Middle frontal gyrus (tissue), 1 donor: ENCODE data around the gene UGT1A8.
"Not testable (repeated sequence)": the region's sequence is repeated elsewhere in the genome, so short reads cannot be mapped to it uniquely, and the experiment has no call there.

Experiments used
- DNase-seq: peaks from one replicate; pipeline ENCODE4 v3.0.0-alpha.2; 2015; ENCODE audit warnings: low spot score; ENCODE audit errors: extremely low spot score

UGT1A8 gene

DNA sequence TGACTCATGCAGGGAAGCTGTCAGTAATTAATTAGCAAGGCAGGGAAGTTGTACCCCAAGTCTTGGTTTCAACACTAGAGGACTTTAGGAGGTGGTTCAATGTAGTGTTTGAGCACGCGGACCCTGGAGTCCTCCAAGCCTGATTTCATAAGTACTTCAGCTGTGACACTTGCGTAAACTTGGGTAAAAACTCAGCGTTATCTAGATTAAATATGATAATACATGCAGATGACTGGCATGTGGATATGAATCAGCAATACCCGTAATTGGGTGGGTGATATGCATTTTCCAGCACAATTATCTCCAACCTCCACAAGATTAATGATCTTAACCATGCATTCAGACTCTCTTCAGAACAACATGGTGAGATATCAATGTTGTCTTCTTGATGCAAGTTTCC, 69.5 kb downstream of the UGT1A8 start:
- DNase-seq, result no peak

DNA sequence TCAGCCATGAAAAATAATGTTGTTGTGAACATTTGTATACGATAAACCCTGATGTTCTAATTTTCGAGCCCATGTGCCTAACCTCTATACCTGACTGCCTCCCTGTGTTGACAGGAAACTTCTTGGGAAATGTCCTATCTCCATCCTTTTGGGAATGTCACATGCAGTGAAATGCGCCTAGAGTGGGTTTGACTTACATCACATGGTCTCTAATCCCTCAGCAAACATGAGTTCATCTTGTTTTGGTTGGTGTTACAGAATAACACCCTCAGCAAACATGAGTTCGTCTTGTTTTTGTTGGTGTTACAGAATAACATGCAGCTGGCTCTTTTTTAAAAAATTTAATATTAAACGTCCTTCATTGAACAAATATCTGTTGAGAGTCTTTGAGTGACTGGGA, 70.9 kb downstream of the UGT1A8 start:
- DNase-seq, result no peak

DNA sequence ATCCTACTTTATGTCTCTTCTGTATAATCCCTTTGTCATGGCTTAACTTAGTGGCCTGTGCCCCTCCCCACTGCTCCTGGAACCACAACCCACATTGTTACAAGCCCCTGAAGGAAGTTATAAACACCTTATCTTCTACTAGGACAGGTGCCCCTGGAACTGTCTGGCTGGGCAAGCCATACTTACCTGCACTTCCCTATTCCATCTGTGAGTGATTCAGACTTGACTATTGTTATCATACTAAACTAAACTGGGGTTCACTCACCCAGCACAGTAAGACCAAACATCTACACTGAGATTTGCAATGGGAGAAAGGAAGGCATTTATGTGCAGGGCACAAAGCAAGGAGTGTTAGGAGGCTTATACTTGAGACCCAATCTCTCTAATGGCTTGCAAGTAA, 71.6 kb downstream of the UGT1A8 start:
- no peak for DNase-seq

DNA sequence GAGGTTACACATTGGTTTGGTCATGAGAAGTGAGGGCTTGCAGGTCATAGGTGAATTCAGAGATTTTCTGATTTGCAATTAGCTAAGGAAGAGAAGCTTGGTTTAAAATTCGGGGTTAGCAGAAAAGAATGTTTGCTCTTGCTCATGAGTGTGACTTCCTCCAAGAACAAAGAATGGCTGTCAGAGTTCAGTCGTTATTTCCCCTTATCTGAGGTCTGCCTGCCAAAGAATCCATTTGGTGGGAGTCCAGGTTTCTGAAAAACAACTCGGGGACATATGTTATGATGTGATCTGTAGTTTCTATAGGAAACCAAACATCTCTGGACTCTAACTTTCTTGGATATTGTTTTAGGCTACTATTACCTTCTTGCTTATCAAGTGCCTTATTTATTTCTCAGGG, 72.1 kb downstream of the UGT1A8 start:
- no peak for DNase-seq

DNA sequence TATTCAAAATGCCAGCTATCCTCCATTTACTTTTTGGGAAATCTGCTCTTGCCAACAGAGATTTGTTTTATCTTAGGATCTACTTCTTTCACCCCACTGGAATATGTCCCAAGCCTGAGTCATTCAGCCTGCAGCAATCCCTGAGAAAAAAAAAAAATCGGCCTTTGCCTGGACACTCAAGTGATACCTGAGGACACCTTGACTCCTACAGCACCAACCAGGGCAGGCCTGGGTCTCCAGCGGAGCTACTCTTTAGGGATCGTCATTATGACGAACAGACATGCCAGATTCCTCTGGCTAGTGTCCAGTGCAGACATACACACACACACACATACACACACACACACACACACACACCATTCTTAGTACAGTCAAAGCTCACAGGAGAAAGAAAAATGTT, 73.0 kb downstream of the UGT1A8 start:
- no peak for DNase-seq

DNA sequence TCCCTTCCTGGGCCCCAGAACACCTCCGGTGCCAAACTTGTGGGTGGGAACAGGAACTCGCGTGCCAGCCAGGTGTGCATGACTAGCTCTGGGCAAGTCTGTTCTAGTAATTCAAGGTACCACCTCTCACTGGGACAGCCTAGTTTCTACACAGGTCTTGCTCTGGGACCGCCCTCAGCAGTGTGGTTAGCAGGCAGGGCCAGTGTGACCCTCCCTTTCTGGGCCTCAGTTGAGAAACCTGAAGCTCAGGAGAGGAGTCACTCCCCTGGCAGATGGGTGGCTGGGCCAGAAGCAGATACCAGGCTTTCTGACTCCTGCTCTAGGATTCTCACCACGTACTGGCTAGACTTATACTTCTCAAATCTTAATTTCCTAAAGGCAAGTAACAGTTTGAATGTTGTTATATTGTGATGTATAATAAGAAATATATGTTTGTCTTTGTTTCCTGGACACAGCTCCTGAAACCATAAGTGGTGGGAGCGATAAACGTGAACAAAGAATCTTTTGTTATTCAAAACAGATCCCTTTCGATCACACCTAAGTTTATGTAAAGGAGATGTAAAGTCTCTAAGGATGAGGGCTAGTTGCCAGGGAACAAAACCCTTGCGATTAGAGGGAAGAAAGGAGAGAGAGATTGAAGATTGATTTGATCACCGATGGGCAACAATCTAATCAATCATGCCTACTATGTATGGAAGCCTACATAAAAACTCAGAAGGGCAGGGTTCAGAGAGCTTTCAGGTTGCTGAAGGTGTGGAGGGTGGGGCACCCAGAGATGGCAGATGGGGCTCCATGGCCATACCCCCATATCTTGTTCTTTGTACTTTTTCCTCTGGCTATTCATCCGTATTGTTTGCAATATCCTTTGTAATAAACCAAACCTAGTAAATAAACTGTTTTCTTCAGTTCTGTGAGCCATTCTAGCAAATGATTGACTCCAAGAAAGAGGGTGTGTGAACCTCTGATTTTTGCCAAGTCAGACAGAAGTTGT, 74.3 kb downstream of the UGT1A8 start:
- DNase-seq, result no peak

DNA sequence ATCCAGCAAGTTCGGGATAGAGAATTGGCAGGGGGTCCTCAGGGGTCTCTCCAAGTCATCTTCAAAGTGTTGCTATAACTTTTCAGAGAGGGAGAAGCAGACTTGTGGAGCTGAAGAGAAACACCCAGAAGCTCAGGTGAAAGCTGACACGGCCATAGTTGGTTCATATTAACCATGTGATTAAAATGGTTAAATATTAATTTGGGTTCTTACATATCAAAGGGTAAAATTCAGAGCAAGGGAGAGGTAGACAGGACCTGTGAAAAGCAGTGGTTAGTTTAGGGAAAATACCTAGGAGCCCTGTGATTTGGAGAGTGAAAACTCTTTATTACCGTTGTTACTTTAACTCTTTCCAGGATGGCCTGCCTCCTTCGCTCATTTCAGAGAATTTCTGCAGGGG, 75.2 kb downstream of the UGT1A8 start, which contains the start of gene UGT1A6:
Gene UGT1A6, plus strand, starts transcription at position 243 of the 400 bp plus-strand sequence. Its CDS starts 115 bp downstream, at position 358.
- DNase-seq, result no peak

DNA sequence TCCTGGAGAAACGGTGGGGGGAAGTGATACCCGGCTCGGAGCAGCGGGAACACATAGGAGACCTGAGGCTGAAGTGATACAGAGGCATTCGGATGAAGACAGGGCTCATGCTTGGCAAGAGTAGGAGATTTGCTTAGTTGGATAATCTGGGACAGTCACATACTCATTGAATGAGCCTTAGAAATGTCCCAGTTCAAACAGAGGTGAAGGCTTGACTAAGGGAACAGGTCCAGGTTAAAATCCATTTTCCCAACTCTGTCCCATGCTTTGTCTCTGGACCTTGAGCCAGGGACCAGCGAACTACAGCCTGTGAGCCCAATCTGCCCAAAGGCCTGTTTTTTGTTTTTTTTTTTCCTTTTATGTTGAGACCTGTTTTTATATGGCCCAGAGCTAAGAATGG, 76.5 kb downstream of the UGT1A8 start:
- DNase-seq, result no peak

DNA sequence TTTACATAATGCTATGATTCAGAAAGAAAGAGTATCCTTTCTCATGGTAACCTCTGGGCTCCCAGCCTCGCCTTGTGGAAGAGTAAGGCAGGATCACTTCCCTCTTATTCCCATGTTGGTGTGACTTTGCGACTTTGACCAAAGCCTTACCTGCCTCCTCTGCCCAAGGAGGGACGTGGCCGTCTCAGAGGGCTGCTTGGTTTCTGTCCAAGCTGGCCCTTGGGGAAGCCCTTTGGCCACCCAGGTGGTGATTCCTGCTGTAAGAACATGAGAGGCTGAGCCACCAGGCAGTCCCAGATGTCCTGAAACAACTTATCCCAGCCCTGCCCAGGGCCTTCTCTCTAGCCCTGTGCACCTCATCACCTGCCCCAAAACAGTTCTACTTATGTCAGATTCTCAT, 81.3 kb downstream of the UGT1A8 start:
- no peak for DNase-seq

DNA sequence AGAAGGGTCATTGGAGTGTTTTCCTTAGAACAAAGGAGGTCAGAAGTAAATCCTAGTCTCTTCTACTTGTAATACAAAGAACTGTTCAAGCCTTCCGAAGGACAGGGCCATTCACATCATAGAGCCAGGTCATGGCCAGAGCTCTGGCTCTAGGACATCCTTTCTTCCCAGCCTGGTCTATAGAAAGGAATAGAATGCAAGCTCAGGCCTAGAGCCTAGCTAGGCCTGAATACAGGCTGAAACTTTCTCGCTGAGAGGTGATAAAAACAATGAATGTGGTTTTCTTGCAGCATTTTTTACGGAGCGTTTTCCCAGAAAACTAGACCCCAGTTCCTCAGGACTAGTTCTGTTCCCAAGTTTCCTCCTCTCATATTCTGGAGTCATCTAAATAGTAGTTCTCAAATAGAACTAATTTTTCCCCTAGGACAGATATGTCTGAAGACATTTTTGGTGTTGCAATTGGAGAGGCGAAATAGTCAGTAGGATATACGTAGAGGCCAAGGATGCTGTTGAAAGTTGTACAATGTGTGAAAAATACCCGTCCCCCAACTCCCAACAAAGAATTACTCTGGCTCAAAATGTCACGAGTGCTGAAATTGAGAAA, 82.1 kb downstream of the UGT1A8 start:
- no peak for DNase-seq

DNA sequence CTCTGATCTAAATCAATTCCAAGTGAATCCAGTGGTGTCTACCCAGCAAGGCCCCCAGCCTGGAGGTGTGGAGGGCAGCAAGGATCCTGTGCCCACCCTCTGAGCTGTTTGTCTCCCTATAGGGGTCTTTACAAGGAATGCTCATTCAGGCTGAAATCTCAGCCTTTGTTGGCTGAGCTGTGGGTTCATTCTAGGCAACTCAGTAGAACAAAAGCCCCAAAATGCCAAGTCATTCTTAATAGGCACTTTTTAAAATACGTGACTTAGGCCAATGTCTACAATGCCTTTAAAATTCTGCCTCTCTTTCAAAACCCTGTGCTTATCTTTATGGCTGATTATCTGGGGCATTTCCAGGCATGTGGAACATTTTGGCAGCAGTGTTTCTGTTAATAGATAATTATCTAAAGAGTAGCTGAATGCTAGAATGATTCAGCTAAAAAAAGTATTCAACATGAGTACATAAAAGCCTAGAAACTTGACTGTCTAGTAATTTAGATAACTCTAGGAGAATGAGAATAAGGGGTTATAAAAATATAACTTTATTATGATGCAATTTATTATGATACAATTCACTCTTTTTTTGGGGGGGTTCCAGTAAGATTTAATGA, 82.7 kb downstream of the UGT1A8 start:
- no peak for DNase-seq

DNA sequence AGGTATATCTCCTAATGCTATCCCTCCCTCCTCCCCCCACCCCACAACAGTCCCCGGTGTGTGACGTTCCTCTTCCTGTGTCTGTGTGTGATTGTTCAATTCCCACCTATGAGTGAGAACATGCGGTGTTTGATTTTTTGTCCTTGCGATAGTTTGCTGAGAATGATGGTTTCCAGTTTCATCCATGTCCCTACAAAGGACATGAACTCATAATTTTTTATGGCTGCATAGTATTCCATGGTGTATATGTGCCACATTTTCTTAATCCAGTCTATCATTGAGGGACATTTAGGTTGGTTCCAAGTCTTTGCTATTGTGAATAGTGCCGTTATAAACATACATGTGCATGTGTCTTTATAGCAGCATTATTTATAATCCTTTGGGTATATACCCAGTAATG, 83.4 kb downstream of the UGT1A8 start:
- DNase-seq, result not testable (repeated sequence)

DNA sequence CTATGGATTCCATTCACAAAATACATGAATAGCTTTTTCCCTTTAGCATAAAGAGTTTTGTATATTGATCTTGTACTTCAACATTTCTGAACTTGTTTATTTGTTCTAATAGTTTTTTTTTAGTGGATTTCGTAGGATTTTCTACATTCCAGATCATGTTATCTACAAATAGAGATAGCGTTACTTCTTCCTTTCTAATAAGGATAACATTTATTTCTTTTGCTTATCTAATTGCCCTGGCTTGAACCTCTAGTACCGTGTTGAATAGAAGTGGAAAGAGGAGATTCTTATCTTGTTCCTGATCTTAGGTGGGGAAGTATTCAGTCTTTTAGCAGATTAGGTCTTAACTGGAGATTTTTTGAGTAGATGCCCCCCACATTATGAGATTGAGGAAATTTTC, 84.8 kb downstream of the UGT1A8 start:
- DNase-seq, result no peak

DNA sequence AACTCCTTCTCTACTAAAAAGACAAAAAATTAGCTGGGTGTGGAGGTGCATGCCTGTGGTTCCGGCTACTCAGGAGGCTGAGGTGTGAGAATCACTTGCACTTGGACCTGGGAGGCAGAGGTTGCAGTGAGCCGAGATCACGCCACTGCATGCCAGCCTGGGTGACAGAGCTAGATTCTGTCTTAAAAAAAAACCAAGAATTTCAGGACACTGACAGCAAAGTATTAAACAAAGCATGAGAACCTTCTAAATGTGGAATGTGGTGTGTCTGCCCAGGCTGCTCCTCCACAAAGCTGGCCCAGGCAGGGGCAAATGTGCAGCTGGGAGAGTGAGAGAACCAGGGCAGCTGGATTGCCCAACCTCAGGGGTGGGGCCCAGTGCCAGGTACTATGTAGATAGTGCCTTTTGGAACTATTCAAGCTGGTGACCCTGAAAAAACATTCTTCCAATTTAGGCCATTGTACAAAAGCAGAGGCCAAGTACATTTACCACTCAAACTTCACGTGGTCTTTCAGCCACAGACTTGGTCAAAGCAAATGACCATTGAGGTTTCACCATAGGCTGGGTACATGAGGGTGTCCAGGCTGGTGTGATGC, 88.6 kb downstream of the UGT1A8 start:
- DNase-seq, result no peak

DNA sequence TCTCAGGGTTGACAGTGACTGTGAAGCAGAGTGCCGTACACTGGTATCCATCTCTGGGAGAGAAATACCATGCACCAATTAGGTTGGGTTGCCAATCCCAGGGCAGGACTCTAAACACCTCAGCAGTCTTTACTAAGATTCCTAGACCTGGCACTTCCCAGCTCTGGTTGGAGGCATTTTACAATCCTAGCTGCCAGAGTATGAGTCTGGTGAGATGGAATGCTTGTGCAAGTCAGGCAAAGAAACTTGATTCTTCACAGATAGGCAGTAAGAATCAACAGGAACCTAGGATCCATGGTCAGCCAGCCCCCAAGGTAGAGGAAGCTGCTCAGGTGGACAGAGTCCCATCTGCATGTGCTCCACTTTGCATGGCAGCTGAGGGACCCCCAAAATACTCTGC, 89.3 kb downstream of the UGT1A8 start:
- DNase-seq, result no peak

DNA sequence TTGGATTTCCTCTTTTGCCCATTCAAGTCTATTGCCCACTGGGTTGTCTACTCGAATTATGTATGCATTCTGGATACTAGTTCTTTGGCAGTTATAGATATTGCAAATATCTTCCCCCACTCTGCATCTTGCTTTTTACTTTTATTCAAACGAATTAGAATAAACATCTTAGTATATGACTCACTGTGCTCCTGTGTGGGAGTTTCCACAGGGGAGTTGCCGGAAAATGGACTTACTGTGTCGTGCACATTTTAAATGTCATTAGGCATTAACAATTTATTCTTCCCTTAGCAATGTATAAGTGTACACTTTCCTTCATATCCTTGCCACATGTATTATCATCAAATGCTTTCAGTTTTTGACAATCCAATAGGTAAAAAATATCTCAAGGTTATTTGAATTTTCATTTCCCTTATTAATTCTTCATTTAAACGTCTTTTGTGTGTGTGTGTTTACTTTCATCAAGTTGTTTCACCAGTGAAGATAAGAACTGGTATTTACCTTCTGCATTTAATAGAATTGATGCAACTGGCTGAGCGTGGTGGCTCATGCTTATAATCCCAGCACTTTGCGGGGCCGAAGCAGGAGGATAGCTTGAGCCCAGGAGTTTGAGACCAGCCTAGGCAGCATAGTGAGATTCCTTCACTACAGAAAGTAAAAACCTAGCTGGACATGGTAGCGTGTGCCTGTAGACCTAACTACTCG, 90.7 kb downstream of the UGT1A8 start:
- no peak for DNase-seq

DNA sequence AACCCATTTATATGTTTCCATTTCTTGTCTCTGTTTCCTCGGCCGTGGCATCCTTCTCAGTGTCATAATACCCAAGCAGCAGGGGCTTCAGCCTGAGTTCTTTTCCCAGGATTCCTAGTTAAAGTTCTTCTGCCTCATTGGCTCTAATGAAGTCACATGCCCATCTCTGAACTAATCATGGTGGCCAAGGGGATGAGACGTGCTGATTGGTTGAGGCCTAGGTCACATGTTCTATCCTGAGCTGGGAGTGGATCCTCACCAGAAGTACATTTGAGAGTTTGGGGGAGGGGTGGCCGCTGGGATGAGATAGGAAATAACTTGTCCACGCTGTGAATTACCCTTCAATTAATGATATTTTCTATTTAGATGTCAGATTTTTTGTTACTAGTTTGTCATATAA, 91.5 kb downstream of the UGT1A8 start:
- DNase-seq, result no peak

DNA sequence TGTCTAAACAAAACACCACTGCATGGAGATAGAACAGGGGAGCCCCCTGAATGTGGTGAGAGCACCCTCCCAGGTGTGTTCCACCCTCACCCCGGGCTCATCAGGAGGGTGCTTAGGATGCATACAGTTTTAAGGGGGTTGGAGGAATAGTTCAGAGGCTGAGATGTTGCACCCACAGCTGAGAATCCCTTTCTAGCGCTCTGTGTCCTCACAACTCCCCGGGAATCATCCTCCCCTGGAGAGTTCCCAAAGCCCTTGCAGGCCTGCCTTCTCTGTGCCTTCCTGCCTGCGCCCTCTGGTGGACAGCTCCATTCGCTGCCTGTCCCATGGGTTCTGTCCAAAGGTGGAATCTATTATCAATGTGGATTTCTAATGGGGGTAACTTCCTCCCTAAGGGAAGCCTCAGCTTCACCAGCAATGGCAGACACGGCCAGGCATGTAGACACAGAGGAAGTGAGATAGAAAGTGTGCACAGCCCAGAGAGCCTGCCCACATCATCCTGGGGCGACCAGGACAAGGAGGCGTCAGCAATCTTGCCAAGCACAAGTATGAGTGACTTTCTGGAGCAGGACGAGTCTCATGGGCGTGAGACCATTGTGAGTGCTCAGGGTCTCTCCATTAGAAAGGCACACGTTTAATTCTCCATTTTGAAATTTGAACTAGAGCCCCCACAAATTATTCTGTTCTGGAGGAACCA, 94.0 kb downstream of the UGT1A8 start:
- peak; percentile 16 for DNase-seq

DNA sequence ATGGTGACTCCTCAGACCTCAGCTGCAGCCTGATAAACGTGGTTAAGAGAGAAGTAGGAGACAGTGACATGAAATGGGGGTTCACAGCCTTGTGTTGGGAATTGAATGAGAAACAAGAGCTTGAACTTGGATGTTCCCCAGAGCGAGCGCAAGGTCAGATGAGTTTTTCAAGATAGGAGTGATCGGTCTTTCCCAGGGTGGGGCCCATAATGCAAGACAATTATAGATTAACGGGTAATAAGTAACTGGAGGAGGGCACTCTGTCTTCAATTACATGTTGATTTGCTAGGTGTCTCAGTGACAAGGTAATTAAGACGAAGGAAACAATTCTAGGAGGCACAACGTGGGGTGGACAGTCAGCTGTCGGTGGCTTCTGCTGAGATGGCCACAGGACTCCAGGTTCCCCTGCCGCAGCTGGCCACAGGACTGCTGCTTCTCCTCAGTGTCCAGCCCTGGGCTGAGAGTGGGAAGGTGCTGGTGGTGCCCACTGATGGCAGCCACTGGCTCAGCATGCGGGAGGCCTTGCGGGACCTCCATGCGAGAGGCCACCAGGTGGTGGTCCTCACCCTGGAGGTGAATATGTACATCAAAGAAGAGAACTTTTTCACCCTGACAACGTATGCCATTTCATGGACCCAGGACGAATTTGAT, 95.3 kb downstream of the UGT1A8 start, which contains the start of gene UGT1A5:
Gene UGT1A5, plus strand, starts transcription at position 297 of the 651 bp plus-strand sequence. Its CDS starts 85 bp downstream, at position 382.
- DNase-seq, result no peak

DNA sequence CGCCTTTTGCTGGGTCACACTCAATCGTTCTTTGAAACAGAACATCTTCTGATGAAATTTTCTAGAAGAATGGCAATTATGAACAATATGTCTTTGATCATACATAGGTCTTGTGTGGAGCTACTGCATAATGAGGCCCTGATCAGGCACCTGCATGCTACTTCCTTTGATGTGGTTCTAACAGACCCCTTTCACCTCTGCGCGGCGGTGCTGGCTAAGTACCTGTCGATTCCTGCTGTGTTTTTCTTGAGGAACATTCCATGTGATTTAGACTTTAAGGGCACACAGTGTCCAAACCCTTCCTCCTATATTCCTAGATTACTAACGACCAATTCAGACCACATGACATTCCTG, 95.8 kb downstream of the UGT1A8 start:
- DNase-seq, result no peak
